H4 (cell line): Measurements from ENCODE around the gene CALM1. TPM values are rescaled to one million over a fixed set of nuclear protein-coding genes. Genes with fewer than 3 reads are reported as not detected.

ENCODE experiments used
- DNase-seq: peaks from one replicate; pipeline ENCODE4 v3.0.0-alpha.2; 2015; ENCODE audit warnings: low spot score
- total RNA-seq: library from RNA; depleted of rRNA; stranded (reverse); fragments of >200 nt; shearing (Covaris generic); gene quantifications from 2 replicates; pipeline ENCODE4 v1.2.3, GENCODE V29; 2014; rRNA removed

The CALM1 gene
- total RNA-seq, result 271 and 291 TPM in 2 replicates

DNA sequence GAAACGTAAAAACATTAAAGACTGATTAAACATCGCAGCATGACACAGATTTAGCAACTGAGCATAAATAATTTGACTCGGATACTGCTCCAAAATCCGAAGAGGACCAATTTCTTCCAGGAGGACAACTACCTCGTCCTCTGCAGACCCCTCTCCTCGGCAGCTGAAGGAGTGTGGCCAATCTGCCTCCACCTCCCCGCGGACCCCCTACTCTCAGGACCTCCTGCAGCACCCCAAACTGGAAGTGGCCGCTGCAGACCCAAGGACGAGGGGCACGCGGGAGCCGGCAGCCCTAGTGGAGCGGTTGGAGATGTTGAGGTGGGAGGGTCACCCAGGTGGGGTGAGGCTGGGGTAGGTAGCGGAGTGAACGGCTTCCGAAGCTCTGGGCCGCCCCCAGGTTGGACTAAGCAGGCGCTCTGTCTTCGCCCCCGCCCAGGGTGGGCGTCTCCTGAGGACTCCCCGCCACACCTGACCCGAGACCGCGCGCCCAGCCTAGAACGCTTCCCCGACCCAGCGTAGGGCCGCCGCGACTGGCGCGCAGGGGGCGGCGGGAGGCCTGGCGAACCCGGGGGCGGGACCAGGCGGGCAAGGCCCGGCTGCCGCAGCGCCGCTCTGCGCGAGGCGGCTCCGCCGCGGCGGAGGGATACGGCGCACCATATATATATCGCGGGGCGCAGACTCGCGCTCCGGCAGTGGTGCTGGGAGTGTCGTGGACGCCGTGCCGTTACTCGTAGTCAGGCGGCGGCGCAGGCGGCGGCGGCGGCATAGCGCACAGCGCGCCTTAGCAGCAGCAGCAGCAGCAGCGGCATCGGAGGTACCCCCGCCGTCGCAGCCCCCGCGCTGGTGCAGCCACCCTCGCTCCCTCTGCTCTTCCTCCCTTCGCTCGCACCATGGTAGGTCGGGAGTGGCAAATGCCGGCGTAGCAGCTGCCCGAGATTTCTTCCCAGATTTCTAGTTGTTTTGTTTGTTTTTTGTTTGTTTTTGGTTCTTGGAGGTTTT, at the start of gene CALM1:
CALM1 (plus strand) TSS at position 689 of the 999 bp plus-strand sequence; CDS start at position 891, 202 bp downstream.
- DNase-seq, result peak; percentile 81

- no peak for DNase-seq
These were observed 48.6 kb upstream of the CALM1 start for GRCh38 chr14:90348270-90348669.

- DNase-seq, result no peak
These were observed 47.1 kb upstream of the CALM1 start for GRCh38 chr14:90349739-90350138.

DNA sequence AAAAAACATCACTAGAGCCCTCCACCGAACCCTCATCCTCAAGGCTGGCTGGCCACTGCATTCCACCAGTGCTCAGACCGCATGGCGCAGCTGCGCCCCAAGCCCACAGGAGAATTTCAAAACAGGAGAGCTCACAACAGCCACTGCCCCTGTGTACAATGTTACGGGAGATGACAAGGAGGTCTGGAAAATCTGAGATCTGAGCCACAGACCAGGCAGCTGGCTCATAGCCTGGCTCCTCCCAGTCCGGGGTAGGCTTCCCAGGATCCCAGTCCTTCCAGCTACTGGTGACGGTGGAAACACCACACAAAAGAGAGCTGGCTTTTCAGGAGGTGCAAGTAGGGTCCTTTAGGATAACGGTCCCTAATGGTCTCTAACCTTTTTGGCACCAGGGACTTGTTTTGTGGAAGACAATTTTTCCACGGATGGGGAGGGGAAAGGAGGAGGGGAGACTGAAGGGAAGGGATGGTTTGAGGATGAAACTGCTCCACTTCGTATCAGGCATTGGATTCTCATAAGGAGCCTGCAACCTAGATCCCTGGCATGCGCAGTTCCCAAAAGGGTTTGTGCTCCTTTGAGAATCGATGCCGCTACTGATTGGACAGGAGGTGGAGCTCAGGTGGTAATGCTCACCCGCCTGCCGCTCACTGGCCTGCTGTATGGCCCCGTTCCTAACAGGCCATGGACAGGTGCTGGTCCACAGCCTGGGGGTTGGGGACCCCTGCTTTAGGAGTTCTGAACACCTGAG, 42.1 kb upstream of the CALM1 start:
- no peak for DNase-seq

DNA sequence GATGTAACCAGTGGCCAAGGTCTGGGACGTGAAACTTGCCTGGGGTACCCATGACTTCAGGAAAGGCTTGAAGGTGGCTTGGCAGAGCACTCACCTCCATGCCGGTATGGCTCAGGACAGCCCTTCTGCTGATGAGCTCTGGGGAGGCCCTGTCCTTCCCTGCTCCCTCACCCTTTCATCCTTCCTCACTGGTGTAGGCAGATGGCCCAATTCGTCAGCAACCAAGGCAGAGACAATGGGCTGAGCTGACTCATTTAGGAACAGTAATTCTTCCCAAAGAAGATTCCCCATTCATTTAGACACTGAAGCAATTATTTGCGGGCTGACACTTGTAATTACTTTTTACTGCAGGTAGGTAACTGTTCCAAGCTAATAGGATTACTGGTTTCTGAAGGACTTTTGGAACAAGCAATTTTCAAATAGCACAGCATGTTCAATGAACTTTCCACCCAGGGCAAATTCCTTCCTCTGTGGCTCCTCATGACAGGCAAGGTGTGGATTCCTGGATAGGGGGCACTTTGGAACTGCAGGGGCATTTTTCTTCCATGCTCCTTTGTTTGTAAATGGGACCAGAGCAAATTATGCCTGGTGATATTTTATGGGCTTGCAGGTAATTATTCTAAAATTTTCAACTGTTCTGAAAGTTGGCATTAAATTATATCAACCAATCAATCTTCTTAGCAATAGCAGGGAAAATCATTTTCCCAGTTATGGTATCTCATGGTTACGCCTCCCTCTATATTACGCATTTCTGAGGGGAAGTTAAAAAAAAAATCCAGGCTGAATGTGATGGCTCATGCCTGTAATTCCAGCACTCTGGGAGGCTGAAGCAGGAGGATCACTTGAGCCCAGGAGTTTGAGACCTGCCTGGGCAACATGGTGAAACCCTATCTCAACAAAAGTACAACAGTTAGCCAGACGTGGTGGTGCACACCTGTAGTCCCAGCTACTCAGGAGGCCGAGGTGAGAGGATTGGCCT, 41.0 kb upstream of the CALM1 start:
- no peak for DNase-seq

DNA sequence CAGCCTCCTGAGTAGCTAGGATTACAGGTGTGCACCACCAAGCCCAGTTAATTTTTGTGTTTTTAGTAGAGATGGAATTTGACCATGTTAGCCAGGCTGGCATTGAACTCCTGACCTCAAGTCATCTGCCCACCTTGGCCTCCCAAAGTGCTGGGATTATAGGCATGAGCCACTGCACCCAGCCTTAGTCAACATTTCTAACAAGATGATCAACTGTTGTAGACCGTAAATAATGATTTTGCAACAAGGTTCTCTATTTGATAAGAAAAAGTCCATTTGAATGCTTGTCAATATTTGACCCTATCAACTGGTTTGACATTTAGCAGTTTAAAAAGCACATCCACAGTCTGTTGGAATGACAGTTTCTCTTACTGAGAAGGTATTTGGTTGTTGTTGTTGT, 39.9 kb upstream of the CALM1 start:
- no peak for DNase-seq

DNA sequence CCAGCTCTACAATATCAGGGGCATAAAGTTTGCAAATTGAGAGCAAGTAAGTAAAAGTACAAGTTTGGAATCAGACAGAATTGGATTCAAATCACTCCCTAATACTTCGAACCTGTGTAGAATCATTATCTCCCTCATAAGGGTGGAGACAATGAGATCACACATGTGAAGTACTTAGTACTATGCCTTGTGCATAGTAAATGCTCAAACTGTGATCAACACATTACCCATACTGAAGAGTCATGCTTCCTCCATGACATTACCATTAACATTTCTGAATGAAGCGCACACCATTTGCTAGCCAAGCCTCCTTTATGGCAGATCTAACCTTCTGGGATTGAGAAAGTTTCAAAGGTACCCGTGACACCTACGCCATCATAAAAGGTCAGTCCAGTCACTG, 38.5 kb upstream of the CALM1 start:
- DNase-seq, result no peak

- no peak for DNase-seq
These were observed 34.8 kb upstream of the CALM1 start for GRCh38 chr14:90361865-90362557.

DNA sequence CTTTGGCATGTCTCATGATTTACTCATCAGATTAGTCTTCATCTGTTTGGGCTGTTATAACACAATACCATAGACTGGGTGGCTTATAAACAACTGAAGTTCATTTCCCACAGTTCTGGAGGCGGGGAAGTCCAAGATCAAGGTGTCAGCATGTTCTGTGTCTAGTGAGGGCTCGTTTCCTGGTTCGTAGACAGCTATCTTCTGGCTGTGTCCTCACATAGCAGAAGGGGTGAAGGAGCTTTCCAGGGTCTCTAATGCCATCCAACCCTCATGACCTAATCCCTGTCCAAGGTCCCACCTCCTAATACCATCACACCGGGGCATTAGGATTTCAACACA, 34.3 kb upstream of the CALM1 start:
- DNase-seq, result no peak

GRCh38 chr14:90368946-90369721, 27.7 kb upstream of the CALM1 start:
- no peak for DNase-seq

GRCh38 chr14:90373887-90374286, 22.9 kb upstream of the CALM1 start:
- no peak for DNase-seq

DNA sequence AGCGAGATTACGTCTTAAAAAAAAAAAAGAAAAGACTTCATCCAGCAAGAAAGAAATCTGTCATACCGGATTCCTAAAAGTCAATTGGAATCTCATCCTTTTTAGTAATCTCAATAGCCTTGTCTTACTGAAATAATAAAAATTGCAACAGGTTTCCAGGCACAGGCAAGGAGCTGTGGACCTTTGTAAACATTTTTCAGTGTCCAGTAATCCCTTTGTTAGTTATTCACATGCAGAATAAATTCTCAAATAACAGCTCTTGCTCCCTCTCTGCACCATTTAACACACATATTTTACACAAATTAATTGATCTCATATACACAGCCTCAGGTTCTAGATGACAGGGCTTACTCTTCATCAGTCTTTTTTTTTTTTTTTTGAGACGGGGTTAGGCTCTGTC, 22.0 kb upstream of the CALM1 start:
- no peak for DNase-seq

- DNase-seq, result no peak
These were observed 20.9 kb upstream of the CALM1 start for GRCh38 chr14:90375934-90376333.

DNA sequence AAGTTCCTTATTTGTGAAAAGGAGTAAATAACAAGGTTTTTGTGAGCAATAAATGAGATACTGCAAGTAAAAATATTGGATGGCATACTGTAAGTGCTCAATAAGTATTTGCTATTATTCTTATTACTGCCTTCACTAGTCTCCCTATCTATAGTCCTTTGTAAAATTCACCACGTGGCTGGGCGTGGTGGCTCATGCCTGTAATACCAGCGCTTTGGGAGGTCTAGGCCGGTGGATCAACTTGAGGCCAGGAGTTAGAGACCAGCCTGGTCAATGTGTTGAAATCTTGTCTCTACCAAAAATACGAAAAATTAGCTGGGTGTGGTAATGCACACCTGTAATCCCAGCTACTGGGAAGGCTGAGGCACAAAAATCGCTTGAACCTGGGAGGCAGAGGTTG, 18.6 kb upstream of the CALM1 start:
- no peak for DNase-seq

GRCh38 chr14:90379106-90379505, 17.7 kb upstream of the CALM1 start:
- no peak for DNase-seq

- DNase-seq, result no peak
These were observed 15.6 kb upstream of the CALM1 start for GRCh38 chr14:90381011-90381786.

- no peak for DNase-seq
These were observed 14.8 kb upstream of the CALM1 start for GRCh38 chr14:90381999-90382451.

- peak; percentile 48 for DNase-seq
These were observed 14.2 kb upstream of the CALM1 start for GRCh38 chr14:90382491-90383125.
